HG02642 (cell line): ENCODE data around the gene BLVRA.
"Not testable (repeated sequence)": the region's sequence is repeated elsewhere in the genome, so short reads cannot be mapped to it uniquely, and the experiment has no call there.

Source experiments
- ATAC-seq: cut with Tn5 transposase; IDR thresholded peaks from one replicate; pipeline ENCODE4 v1.9.1; 2021; ENCODE audit warnings: mild to moderate bottlenecking; ENCODE audit not compliant: unreplicated experiment, poor library complexity

BLVRA gene

DNA sequence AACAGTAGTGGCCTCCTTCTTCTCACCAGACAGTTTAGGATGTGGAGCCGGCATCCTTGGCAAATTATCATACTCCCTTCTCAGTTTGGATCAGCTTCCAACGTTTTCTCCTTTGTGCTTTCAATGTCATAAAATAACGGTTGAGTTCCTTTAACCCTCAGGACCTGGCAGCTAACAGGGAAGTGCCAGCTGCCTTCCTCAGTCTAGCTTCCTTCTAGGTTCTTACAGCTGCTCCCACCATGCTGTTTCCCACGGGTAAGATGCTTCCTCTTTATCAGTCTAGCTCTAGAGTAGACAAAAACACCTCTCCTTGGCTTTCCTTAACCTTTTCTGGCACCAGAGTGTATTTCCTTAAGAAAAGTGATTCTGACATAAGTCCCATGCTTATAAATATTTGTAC lies 33.2 kb downstream of the BLVRA start:
- no peak for ATAC-seq

DNA sequence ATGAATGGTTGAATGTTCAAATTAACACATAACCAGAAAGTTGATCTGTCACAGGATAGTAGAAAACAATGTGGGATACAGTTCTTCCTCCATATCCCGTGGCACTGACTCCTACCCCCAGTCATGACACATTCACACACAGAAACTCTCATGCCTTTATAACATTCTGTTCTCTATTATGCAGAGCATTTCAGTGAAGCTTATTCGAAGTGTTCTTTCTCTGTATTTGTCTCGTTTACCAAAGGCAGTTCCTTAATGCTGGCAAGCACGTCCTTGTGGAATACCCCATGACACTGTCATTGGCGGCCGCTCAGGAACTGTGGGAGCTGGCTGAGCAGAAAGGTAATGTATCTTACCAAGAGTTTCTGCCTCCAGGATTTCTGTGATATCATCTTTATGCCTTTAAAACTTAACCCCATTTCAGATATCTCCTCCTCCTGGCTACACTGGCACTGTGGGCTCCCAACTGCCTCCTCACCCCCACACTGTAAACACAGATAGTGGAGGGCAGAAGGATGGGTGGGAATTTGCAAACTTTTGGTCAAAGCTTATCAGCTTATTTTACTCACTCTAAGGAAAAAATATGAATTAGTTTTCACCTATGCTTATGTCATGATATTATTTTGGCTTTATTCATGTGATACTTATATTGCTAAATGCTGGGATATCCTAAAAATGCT lies 34.1 kb downstream of the BLVRA start:
- ATAC-seq: no peak

GRCh38 chr7:43799605-43800004 lies 41.1 kb downstream of the BLVRA start:
- ATAC-seq: no peak

GRCh38 chr7:43803865-43804264 lies 45.4 kb downstream of the BLVRA start:
- no peak for ATAC-seq

DNA sequence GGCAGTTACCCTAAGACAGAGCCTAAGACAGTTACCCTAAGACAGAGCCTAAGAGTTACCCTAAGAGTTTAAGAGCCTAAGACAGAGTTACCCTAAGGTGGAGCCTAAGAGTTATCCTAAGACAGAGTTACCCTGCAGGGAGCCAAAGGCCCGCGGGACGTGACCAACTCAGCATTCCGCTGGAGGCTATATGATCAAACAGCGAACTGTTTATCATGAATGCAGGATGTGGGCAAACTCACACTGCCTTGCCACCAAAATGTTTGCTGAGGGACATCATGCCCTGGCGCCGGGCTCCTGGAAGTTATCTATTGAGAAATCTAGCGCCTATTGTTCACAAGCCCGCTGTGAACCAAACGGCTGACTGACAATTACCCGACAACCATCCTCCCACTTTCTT lies 49.9 kb downstream of the BLVRA start:
- no peak for ATAC-seq

- not testable (repeated sequence) for ATAC-seq
Observed at GRCh38 chr7:43810195-43810941, 51.9 kb downstream of the BLVRA start.

DNA sequence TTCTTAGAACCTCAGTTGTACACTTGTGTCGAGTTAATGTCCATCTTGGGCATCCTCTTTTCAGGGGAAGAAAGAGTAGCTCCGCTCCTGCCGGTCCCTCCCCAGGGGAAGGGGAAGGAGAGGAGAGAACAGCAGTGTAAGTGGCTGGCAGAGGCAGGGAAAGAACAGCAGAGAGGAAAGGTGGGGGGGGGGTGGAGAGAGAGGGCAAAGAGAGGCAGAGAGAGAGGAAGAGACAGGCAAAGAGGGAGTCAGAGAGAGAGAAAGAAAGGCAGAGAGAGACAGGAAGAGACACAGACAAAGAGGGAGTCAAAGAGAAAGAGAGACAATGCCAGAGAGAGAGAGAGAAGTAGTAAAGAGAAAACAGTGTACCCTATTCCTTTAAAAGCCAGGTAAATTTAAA lies 56.9 kb downstream of the BLVRA start:
- ATAC-seq: no peak

GRCh38 chr7:43816046-43816797 lies 57.7 kb downstream of the BLVRA start:
- ATAC-seq: not testable (repeated sequence)

DNA sequence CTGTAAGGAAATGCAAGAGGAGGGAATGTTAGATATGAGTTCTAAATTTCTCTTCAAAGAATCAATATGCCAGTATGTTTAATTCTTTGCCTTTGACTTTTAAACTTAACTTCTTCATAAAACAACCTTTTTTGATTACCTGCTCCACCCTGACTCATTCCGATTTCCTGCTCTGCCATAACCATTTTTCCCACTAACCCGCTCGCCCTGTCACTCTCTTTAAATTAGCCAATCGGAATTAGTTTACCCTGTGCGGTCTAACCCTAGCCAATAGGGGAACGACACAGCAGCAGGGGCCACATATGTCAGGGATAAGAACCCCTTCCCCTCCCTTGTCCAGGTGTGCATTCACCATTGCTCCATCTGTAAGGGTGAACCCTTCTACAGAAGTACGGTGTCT lies 64.9 kb downstream of the BLVRA start:
- ATAC-seq: not testable (repeated sequence)

DNA sequence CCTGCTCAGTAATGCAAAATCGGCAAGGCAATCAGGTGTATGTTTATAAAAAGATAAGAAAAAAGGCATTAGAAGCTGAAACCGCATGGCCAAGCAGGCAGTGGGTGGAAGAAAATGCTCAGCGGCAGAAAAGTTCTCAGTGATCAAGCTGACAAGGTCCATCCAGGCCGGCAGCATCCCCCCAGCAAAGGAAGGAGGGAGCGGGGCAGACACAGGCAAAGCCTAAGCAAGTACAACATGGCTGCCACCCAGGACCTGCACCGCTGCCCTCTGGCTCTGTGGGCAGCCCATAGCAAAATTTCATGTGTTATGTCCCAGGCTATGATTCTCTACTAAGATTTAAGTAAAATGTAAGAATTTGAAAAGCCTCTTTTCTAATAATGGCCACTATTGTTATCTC lies 65.5 kb downstream of the BLVRA start:
- ATAC-seq: no peak

DNA sequence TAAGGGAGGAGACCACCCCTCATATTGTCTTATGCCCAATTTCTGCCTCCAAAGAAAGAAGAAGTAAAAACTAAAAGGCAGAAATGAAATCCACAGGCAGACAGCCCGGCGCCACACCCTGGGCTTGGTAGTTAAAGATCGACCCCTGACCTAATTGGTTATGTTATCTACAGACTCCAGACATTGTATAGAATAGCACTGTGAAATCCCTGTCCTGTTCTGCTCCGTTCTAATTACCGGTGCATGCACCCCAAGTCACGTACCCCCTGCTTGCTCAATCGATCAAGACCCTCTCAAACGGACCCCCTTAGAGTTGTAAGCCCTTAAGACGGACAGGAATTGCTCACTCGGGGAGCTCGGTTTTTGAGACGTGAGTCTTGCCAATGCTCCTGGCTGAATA lies 66.0 kb downstream of the BLVRA start:
- ATAC-seq: not testable (repeated sequence)

GRCh38 chr7:43824963-43825362 lies 66.5 kb downstream of the BLVRA start:
- ATAC-seq: no peak

GRCh38 chr7:43825391-43825808 lies 66.9 kb downstream of the BLVRA start:
- ATAC-seq: no peak

GRCh38 chr7:43830917-43831316 lies 72.4 kb downstream of the BLVRA start:
- ATAC-seq: not testable (repeated sequence)

DNA sequence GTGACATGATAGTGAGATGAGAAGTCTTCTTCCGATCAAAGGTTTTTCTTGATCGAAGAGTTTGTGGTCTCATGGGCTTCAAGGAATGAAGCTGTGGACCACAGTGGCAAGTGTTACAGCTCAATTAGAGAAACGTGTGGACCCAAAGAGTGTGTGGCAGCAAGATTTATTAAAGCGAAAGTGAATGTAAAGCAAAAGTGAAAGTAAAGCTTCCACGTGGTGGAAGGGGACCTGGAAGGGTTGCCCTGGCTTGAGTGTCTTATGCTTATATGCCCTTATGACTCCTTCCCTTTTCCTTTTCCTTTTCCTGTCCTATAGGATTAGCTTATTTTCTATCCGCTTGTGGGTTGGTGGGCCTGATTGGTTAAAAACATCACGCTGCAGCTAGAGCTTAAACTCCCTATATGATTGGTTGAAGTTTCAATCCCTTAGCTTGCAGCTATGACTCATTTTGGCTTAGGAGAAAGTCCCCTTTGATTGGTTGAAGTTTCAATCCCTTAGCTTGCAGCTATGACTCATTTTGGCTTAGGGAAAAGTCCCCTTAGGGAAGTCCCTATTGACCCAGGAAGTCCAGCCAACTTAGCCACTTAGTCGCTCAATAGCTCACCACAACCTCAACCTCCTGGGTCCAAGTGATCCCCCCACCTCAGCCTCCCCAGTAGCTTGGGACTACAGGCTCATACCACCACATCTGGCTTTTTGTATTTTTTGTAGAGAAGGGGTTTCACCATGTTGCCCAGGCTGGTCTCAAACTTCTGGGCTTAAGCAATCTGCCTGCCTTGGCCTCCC lies 76.2 kb downstream of the BLVRA start:
- peak; percentile 46 for ATAC-seq

DNA sequence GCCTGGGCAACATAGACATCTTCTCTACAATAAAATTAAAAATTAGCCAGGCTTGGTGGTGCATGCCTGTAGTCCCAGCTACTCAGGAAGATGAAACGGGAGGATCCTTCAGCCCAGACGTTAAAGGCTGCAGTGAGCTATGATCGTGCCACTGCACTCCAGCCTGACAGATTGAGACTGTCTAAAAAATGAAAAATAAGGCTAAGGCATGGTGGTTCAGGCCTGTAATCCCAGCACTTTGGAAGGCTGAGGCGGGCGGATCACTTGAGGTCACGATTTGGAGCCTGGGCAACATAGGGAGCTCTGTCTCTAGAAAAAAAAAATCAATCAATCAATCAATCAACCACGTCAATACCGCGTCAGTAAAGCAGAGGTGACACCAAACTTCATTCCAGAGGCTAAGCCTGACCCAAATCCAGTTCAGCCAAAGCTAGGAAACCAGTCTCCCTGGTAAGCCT lies 79.8 kb downstream of the BLVRA start:
- ATAC-seq: no peak

GRCh38 chr7:43843296-43843695 lies 84.8 kb downstream of the BLVRA start:
- no peak for ATAC-seq

DNA sequence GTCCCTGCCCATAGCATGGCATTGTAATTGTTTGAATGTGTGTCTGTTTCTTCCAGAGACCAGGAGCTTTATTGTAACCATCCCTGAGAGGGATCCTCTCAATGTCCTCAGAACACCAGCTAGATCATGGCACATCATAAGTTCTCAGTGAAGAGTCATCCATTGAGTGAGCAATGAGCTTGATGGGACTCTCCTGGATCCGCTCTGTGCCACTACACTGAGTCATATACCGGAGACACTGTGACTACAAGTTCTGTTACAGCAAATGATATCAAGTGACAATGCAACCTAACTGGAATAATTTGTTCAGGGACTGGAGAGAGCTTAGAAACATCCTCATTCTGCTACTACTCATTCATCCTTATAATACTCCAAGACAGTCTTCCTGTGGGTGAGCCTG lies 85.8 kb downstream of the BLVRA start:
- ATAC-seq: no peak

DNA sequence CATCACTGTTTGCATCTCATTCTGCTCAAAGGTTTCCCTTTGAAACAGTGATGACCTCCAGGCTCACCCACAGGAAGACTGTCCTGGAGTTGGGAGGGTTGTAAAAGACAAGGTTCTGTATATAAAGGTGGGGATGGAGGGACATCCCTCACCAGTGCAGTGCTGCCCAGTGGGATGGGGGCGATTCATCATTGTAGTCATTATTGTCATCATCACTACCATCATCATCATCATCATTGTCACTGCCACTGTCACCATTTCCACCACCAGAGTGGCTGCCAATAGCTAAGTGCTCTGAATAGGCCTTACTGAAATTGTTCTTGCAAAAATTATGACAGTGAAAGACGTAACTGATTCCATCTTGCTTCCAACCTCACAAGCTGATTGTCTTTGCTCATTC lies 86.2 kb downstream of the BLVRA start:
- ATAC-seq: no peak

- ATAC-seq: no peak
Observed at GRCh38 chr7:43847496-43847895, 89.0 kb downstream of the BLVRA start.
